Mesenchymal stem cell (in vitro differentiated cells and primary cell): ENCODE results near the gene PPME1.

Experiments used
- DNase-seq: peaks from one replicate; pipeline ENCODE4 v3.0.0-alpha.2; 2013
- H2AFZ ChIP-seq: one replicate; pipeline ENCODE4 v1.6.1; 2013; ENCODE audit warnings: low read depth, mild to moderate bottlenecking, control low read depth, inconsistent platforms, low read length, moderate library complexity
- H2AK5ac ChIP-seq: 2 replicates; pipeline ENCODE4 v1.6.1; 2013; ENCODE audit warnings: low read length, moderate library complexity, mild to moderate bottlenecking, inconsistent platforms; ENCODE audit not compliant: severe bottlenecking
- H2BK120ac ChIP-seq: one replicate; pipeline ENCODE4 v1.6.1; 2013; ENCODE audit warnings: low read depth, mild to moderate bottlenecking, inconsistent platforms, low read length, moderate library complexity
- H2BK12ac ChIP-seq, 2 experiments: one replicate each; pipeline ENCODE4 v1.6.1; 2013; ENCODE audit warnings: inconsistent platforms in 2 of 2, low read length in 2 of 2, mild to moderate bottlenecking in 2 of 2, moderate library complexity in 2 of 2, control low read depth in 1 of 2
- H2BK15ac ChIP-seq: one replicate; pipeline ENCODE4 v1.6.1; 2013; ENCODE audit warnings: mild to moderate bottlenecking, low read depth, inconsistent platforms; ENCODE audit not compliant: poor library complexity, severe bottlenecking
- H2BK5ac ChIP-seq: 2 replicates; pipeline ENCODE4 v1.6.1; 2013; ENCODE audit warnings: low read depth, mild to moderate bottlenecking, low read length, control low read depth, inconsistent platforms; ENCODE audit not compliant: poor library complexity, severe bottlenecking
- H3K14ac ChIP-seq, 2 experiments: one replicate each; pipeline ENCODE4 v1.6.1; 2013; ENCODE audit warnings: inconsistent platforms in 2 of 2, low read length in 2 of 2, control low read depth in 1 of 2, mild to moderate bottlenecking in 1 of 2, moderate library complexity in 1 of 2
- H3K18ac ChIP-seq, 2 experiments: one replicate each; pipeline ENCODE4 v1.6.1; 2013; ENCODE audit warnings: inconsistent platforms in 2 of 2, low read length in 2 of 2, control low read depth in 1 of 2, low read depth in 1 of 2, mild to moderate bottlenecking in 1 of 2
- H3K23ac ChIP-seq, 2 experiments: one replicate each; pipeline ENCODE4 v1.6.1; 2013; ENCODE audit warnings: inconsistent platforms in 2 of 2, low read length in 2 of 2, mild to moderate bottlenecking in 2 of 2, moderate library complexity in 2 of 2, control low read depth in 1 of 2
- H3K27ac ChIP-seq: 2 replicates; pipeline ENCODE4 v1.5.1; 2013; ENCODE audit warnings: mild to moderate bottlenecking, moderate library complexity, low read length, control low read depth, inconsistent platforms; ENCODE audit not compliant: poor library complexity, severe bottlenecking
- H3K27me3 ChIP-seq, 2 experiments: 2 replicates each; pipeline versions ENCODE4 v1.6.1 to v1.7.0; 2013; ENCODE audit warnings: low read length in 2 of 2, mild to moderate bottlenecking in 2 of 2, moderate library complexity in 2 of 2, control low read depth in 1 of 2, inconsistent platforms in 1 of 2; ENCODE audit not compliant: control insufficient read depth in 1 of 2, insufficient read depth in 1 of 2
- H3K36me3 ChIP-seq, 2 experiments: 2 replicates each; pipeline versions ENCODE4 v1.6.1 to v1.7.0; 2013; ENCODE audit warnings: low read length in 2 of 2, control low read depth in 1 of 2, inconsistent platforms in 1 of 2, low read depth in 1 of 2, mild to moderate bottlenecking in 1 of 2; ENCODE audit not compliant: insufficient read depth in 2 of 2, control insufficient read depth in 1 of 2
- H3K4ac ChIP-seq, 2 experiments: one replicate each; pipeline ENCODE4 v1.6.1; 2013; ENCODE audit warnings: inconsistent platforms in 2 of 2, low read length in 2 of 2, mild to moderate bottlenecking in 2 of 2, moderate library complexity in 2 of 2, control low read depth in 1 of 2, low read depth in 1 of 2
- H3K4me1 ChIP-seq: 2 replicates; pipeline ENCODE4 v1.6.1; 2013; ENCODE audit warnings: low read depth, low read length, control low read depth; ENCODE audit not compliant: control insufficient read depth, insufficient read depth
- H3K4me2 ChIP-seq: 2 replicates; pipeline ENCODE4 v1.6.1; 2013; ENCODE audit warnings: low read length, mild to moderate bottlenecking, inconsistent platforms; ENCODE audit not compliant: poor library complexity, severe bottlenecking
- H3K4me3 ChIP-seq, 2 experiments: 2 replicates each; pipeline versions ENCODE4 v1.5.1 to v1.7.0; 2013; ENCODE audit warnings: low read length in 2 of 2, mild to moderate bottlenecking in 2 of 2, control low read depth in 1 of 2, low read depth in 1 of 2; ENCODE audit not compliant: insufficient read depth in 1 of 2
- H3K79me1 ChIP-seq: replicated peaks from 2 replicates; pipeline ENCODE4 v1.6.1; 2013; ENCODE audit warnings: mild to moderate bottlenecking, control low read depth, low read length, inconsistent platforms; ENCODE audit not compliant: poor library complexity, severe bottlenecking
- H3K9ac ChIP-seq: 2 replicates; pipeline ENCODE4 v1.7.0; 2013; ENCODE audit warnings: mild to moderate bottlenecking, low read length, moderate library complexity
- H3K9me3 ChIP-seq: 2 replicates; pipeline ENCODE4 v1.7.0; 2013; ENCODE audit warnings: mild to moderate bottlenecking, low read length; ENCODE audit not compliant: control insufficient read depth
- H4K8ac ChIP-seq: one replicate; pipeline ENCODE4 v1.6.1; 2013; ENCODE audit warnings: inconsistent platforms, mild to moderate bottlenecking, low read length, moderate library complexity
- H4K91ac ChIP-seq: one replicate; pipeline ENCODE4 v1.6.1; 2013; ENCODE audit warnings: mild to moderate bottlenecking, low read length, inconsistent platforms
- WGBS: methylation state at CpG from one replicate; pipeline ENCODE4 v1.1.7; 2013; ENCODE audit warnings: mixed read lengths; 5-methylcytosine and 5-hydroxymethylcytosine counted together

PPME1 gene

GRCh38 chr11:74135127-74135840 lies 35.8 kb upstream of the PPME1 start:
- DNase-seq = peak; percentile 72
- H3K27ac ChIP-seq = peak overlapping the region; percentile 99
- H4K8ac ChIP-seq = no peak overlapping the region
- no peak overlapping the region for H4K91ac ChIP-seq
- no peaks in the 10 kb centered on the region for H3K27me3 ChIP-seq
- H3K4me1 ChIP-seq = peaks cover 3% of the 10 kb centered on the region
- peak overlapping the region; percentile 91 for H2AK5ac ChIP-seq
- H3K36me3 ChIP-seq = peaks cover 0 to 39% of the 10 kb centered on the region in 2 experiments
- H2BK5ac ChIP-seq = peak overlapping the region; percentile 97
- no peak overlapping the region for H3K23ac ChIP-seq
- WGBS = 20% methylated on average over 1 of the region's 3 CpGs
- no peak overlapping the region for H2BK12ac ChIP-seq
- H3K14ac ChIP-seq = no peak overlapping the region
- no peaks in the 10 kb centered on the region for H3K9me3 ChIP-seq
- no peak overlapping the region for H3K4ac ChIP-seq
- H3K9ac ChIP-seq = peak overlapping the region; percentile 57
- H3K18ac ChIP-seq = no peak overlapping the region
- no peak overlapping the region for H2BK15ac ChIP-seq
- H2BK120ac ChIP-seq = no peak overlapping the region
- no peak overlapping the region for H3K4me3 ChIP-seq
- H3K79me1 ChIP-seq = peaks cover 2% of the 10 kb centered on the region
- H2AFZ ChIP-seq = no peak overlapping the region
- H3K4me2 ChIP-seq = no peak overlapping the region

- Histone ChIP-seq H3K27ac (peak overlapping the region; percentile 100), H3K4me1 (peaks cover 3% of the 10 kb centered on the region), H2AK5ac (no peak overlapping the region), H4K91ac (no peak overlapping the region), H3K18ac (no peak overlapping the region), H3K79me1 (peaks cover 6% of the 10 kb centered on the region), H2BK15ac (no peak overlapping the region), H3K27me3 (no peaks in the 10 kb centered on the region), H4K8ac (no peak overlapping the region), H3K9ac (peak overlapping the region; percentile 42), H3K36me3 (peaks cover 0 to 26% of the 10 kb centered on the region in 2 experiments), H2AFZ (no peak overlapping the region), H3K23ac (no peak overlapping the region), H3K4me2 (no peak overlapping the region), H2BK120ac (no peak overlapping the region), H3K4ac (no peak overlapping the region), H2BK12ac (no peak overlapping the region), H3K4me3 (no peak overlapping the region), H3K9me3 (no peaks in the 10 kb centered on the region), H2BK5ac (peak overlapping the region; percentile 61), H3K14ac (no peak overlapping the region)
- DNase-seq = no peak
- no CpG with 5 or more reads among the region's 2 CpGs for WGBS
Observed at GRCh38 chr11:74138021-74138420, 33.1 kb upstream of the PPME1 start.

GRCh38 chr11:74138572-74138971 lies 32.5 kb upstream of the PPME1 start:
- no peak overlapping the region for H2AK5ac ChIP-seq
- 0% methylated on average over 1 of the region's 2 CpGs for WGBS
- H3K27ac ChIP-seq = peak overlapping the region; percentile 100
- H2BK12ac ChIP-seq = no peak overlapping the region
- H3K9me3 ChIP-seq = no peaks in the 10 kb centered on the region
- H3K36me3 ChIP-seq = peaks cover 0 to 20% of the 10 kb centered on the region in 2 experiments
- no peak overlapping the region for H2BK120ac ChIP-seq
- no peak overlapping the region for H3K23ac ChIP-seq
- H3K4me3 ChIP-seq = peak overlapping the region in 1 of 2 experiments; percentile 9
- no peak overlapping the region for H2BK15ac ChIP-seq
- no peak overlapping the region for H4K91ac ChIP-seq
- no peaks in the 10 kb centered on the region for H3K27me3 ChIP-seq
- H2BK5ac ChIP-seq = peak overlapping the region; percentile 99
- H2AFZ ChIP-seq = no peak overlapping the region
- H3K4me1 ChIP-seq = peaks cover 3% of the 10 kb centered on the region
- H3K14ac ChIP-seq = no peak overlapping the region
- peak overlapping the region; percentile 42 for H3K9ac ChIP-seq
- H3K4ac ChIP-seq = no peak overlapping the region
- H3K79me1 ChIP-seq = peaks cover 6% of the 10 kb centered on the region
- H3K4me2 ChIP-seq = no peak overlapping the region
- H3K18ac ChIP-seq = no peak overlapping the region
- DNase-seq = peak; percentile 89
- no peak overlapping the region for H4K8ac ChIP-seq

- Histone ChIP-seq H3K14ac (no peak overlapping the region), H2BK5ac (peak overlapping the region; percentile 99), H4K91ac (peak overlapping the region; percentile 50), H3K9me3 (no peaks in the 10 kb centered on the region), H3K79me1 (peaks cover 7% of the 10 kb centered on the region), H3K18ac (peak overlapping the region; percentile 0 to 86), H3K4me2 (no peak overlapping the region), H3K4me3 (peak overlapping the region in 1 of 2 experiments; percentile 9), H3K27me3 (no peaks in the 10 kb centered on the region), H3K23ac (no peak overlapping the region), H3K36me3 (peaks cover 0 to 14% of the 10 kb centered on the region in 2 experiments), H2BK15ac (no peak overlapping the region), H2BK12ac (peak overlapping the region; percentile 1 to 37), H3K4ac (peak overlapping the region in 1 of 2 experiments; percentile 69), H2AK5ac (peak overlapping the region; percentile 79), H2AFZ (no peak overlapping the region), H4K8ac (no peak overlapping the region), H3K27ac (peak overlapping the region; percentile 100), H3K9ac (peak overlapping the region; percentile 42), H3K4me1 (peaks cover 3% of the 10 kb centered on the region), H2BK120ac (peak overlapping the region; percentile 59)
- WGBS = 80% methylated on average over 5 of the region's 6 CpGs
- peak; percentile 19 for DNase-seq
Observed at GRCh38 chr11:74139151-74139918, 31.8 kb upstream of the PPME1 start.
